ENCODE results near the gene PRDX3.

- no peak for TF ChIP-seq EZH2 (IDR thresholded peaks at IDR 0.05; ENCODE audit: borderline replicate concordance, low read depth, low read length, poor library complexity, severe bottlenecking)
- no peak for TF ChIP-seq CTCF (conservative IDR thresholded peaks at IDR 0.05; ENCODE audit: low read depth, low read length)
Observed at GRCh38 chr10:119159332-119159731, 19.3 kb downstream of the PRDX3 start.

All from A673 (cell line).